HG03439 (cell line): Measurements from ENCODE around the gene IFT88.
"Not testable (repeated sequence)": the region's sequence is repeated elsewhere in the genome, so short reads cannot be mapped to it uniquely, and the experiment has no call there.

Experiments
- ATAC-seq: cut with Tn5 transposase; IDR thresholded peaks from one replicate; pipeline ENCODE4 v1.9.1; 2021; ENCODE audit warnings: mild to moderate bottlenecking, moderate library complexity; ENCODE audit not compliant: unreplicated experiment

Gene IFT88

GRCh38 chr13:20623000-20623399 lies 56.0 kb downstream of the IFT88 start:
- no peak for ATAC-seq

- no peak for ATAC-seq
These were observed 57.3 kb downstream of the IFT88 start for GRCh38 chr13:20624213-20624612.

- no peak for ATAC-seq
These were observed 66.8 kb downstream of the IFT88 start for GRCh38 chr13:20633802-20634201.

- ATAC-seq, result no peak
These were observed 69.1 kb downstream of the IFT88 start for GRCh38 chr13:20636079-20636478.

GRCh38 chr13:20637811-20638210 lies 70.9 kb downstream of the IFT88 start:
- no peak for ATAC-seq

- no peak for ATAC-seq
These were observed 80.8 kb downstream of the IFT88 start for GRCh38 chr13:20647758-20648157.

GRCh38 chr13:20652946-20653345 lies 86.0 kb downstream of the IFT88 start:
- ATAC-seq, result no peak

GRCh38 chr13:20654156-20654555 lies 87.2 kb downstream of the IFT88 start:
- no peak for ATAC-seq

- ATAC-seq, result no peak
These were observed 91.6 kb downstream of the IFT88 start for GRCh38 chr13:20658451-20659040.

GRCh38 chr13:20664351-20664750 lies 97.4 kb downstream of the IFT88 start:
- no peak for ATAC-seq

GRCh38 chr13:20666948-20667347 lies 100.0 kb downstream of the IFT88 start:
- no peak for ATAC-seq

GRCh38 chr13:20667857-20668437 lies 101.0 kb downstream of the IFT88 start:
- no peak for ATAC-seq

- no peak for ATAC-seq
These were observed 102.2 kb downstream of the IFT88 start for GRCh38 chr13:20669162-20669561.

- no peak for ATAC-seq
These were observed 104.8 kb downstream of the IFT88 start for GRCh38 chr13:20671789-20672188.

GRCh38 chr13:20672772-20673171 lies 105.8 kb downstream of the IFT88 start:
- ATAC-seq, result no peak

- ATAC-seq, result no peak
These were observed 106.8 kb downstream of the IFT88 start for GRCh38 chr13:20673715-20674114.

GRCh38 chr13:20676213-20676612 lies 109.3 kb downstream of the IFT88 start:
- no peak for ATAC-seq

GRCh38 chr13:20678606-20679005 lies 111.6 kb downstream of the IFT88 start:
- not testable (repeated sequence) for ATAC-seq

- no peak for ATAC-seq
These were observed 112.9 kb downstream of the IFT88 start for GRCh38 chr13:20679879-20680278.

GRCh38 chr13:20680416-20681080 lies 113.6 kb downstream of the IFT88 start:
- no peak for ATAC-seq

GRCh38 chr13:20681481-20681880 lies 114.5 kb downstream of the IFT88 start:
- ATAC-seq, result not testable (repeated sequence)

GRCh38 chr13:20682061-20682460 lies 115.1 kb downstream of the IFT88 start:
- ATAC-seq, result no peak
